Measurements from ENCODE around the gene PTPA.

DNA sequence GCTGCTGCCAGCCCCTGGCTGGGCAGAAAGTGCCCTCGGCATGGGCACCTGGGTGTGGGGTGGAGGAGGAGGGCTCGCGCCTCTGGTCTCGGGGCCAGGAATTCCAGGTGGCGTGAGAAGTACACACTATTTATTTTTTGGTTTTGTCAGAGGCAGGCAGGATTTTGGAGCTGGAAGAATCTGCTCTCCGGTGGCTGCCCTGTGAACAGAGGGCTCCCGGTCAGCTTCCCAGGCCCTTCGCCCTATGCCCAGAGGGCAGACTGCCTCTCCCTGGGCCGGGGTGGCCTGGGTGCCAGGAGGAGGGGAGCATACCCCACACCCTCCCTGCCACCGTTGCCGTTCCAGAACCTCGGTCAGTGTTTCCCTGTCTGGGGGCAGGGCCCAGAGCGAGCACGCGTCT, 22.0 kb upstream of the PTPA start:
- no peak for TF ChIP-seq ZFX (IDR thresholded peaks at IDR 0.05; ENCODE audit: borderline replicate concordance)
- TF ChIP-seq, protein P1, sequence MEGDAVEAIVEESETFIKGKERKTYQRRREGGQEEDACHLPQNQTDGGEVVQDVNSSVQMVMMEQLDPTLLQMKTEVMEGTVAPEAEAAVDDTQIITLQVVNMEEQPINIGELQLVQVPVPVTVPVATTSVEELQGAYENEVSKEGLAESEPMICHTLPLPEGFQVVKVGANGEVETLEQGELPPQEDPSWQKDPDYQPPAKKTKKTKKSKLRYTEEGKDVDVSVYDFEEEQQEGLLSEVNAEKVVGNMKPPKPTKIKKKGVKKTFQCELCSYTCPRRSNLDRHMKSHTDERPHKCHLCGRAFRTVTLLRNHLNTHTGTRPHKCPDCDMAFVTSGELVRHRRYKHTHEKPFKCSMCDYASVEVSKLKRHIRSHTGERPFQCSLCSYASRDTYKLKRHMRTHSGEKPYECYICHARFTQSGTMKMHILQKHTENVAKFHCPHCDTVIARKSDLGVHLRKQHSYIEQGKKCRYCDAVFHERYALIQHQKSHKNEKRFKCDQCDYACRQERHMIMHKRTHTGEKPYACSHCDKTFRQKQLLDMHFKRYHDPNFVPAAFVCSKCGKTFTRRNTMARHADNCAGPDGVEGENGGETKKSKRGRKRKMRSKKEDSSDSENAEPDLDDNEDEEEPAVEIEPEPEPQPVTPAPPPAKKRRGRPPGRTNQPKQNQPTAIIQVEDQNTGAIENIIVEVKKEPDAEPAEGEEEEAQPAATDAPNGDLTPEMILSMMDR (IDR thresholded peaks at IDR 0.05): no peak
